Liver (tissue), 9 donors: ENCODE data around the gene SGPL1. TPM values are rescaled to one million over a fixed set of nuclear protein-coding genes. Genes with fewer than 3 reads are reported as not detected.

Experiments used
- DNase-seq: peaks from one replicate; pipeline ENCODE4 v3.0.0-alpha.2; 2017; ENCODE audit warnings: low spot score
- H3K27ac ChIP-seq, 2 donors: one replicate each; pipeline ENCODE4 v1.7.0; 2013; ENCODE audit warnings: inconsistent platforms in 2 of 2, low read length in 2 of 2, control low read depth in 1 of 2, low read depth in 1 of 2, mild to moderate bottlenecking in 1 of 2
- H3K27me3 ChIP-seq, 4 donors: one replicate each; pipeline versions ENCODE4 v1.6.1 to v1.7.0; 2013; ENCODE audit warnings: low read length in 3 of 4, inconsistent platforms in 1 of 4, mild to moderate bottlenecking in 1 of 4, moderate library complexity in 1 of 4; ENCODE audit not compliant: control insufficient read depth in 4 of 4, insufficient read depth in 4 of 4
- H3K36me3 ChIP-seq, 4 donors: one replicate each; pipeline versions ENCODE4 v1.6.1 to v1.7.0; 2013; ENCODE audit warnings: low read length in 3 of 4, mild to moderate bottlenecking in 3 of 4, low read depth in 1 of 4, moderate library complexity in 1 of 4; ENCODE audit not compliant: control insufficient read depth in 4 of 4, insufficient read depth in 3 of 4
- H3K4me1 ChIP-seq, 4 donors: one replicate each; pipeline versions ENCODE4 v1.6.1 to v1.7.0; 2013; ENCODE audit warnings: low read length in 3 of 4, mild to moderate bottlenecking in 3 of 4, moderate library complexity in 1 of 4; ENCODE audit not compliant: control insufficient read depth in 4 of 4, insufficient read depth in 4 of 4
- H3K4me3 ChIP-seq, 3 donors: one replicate each; pipeline versions ENCODE4 v1.6.1 to v1.7.0; 2013; ENCODE audit warnings: low read length in 3 of 3, control low read depth in 1 of 3, low read depth in 1 of 3, mild to moderate bottlenecking in 1 of 3
- H3K9ac ChIP-seq, 2 donors: one replicate each; pipeline ENCODE4 v1.7.0; 2013; ENCODE audit warnings: low read length in 2 of 2, mild to moderate bottlenecking in 2 of 2, moderate library complexity in 2 of 2, control low read depth in 1 of 2, low read depth in 1 of 2
- H3K9me3 ChIP-seq, 4 donors: one replicate each; pipeline versions ENCODE4 v1.6.1 to v1.7.0; 2013; ENCODE audit warnings: low read length in 3 of 4; ENCODE audit not compliant: control insufficient read depth in 4 of 4
- EGR1 ChIP-seq, 2 donors: IDR thresholded peaks; 2 replicates each; pipeline ENCODE4 v1.6.1; 2016 to 2018; ENCODE audit warnings: antibody characterized with exemption in 2 of 2, low read depth in 2 of 2
- HNF4A ChIP-seq, 2 donors: conservative IDR thresholded peaks; 2 replicates each; pipeline ENCODE4 v1.6.1; 2016; ENCODE audit warnings: antibody characterized with exemption in 2 of 2, mild to moderate bottlenecking in 2 of 2
- HNF4G ChIP-seq: IDR thresholded peaks from 2 replicates; pipeline ENCODE4 v1.6.1; 2016; ENCODE audit warnings: antibody characterized with exemption
- JUND ChIP-seq, 2 donors: IDR thresholded peaks; 2 replicates each; pipeline ENCODE4 v1.6.1; 2016; ENCODE audit warnings: antibody characterized with exemption in 2 of 2
- NR2F2 ChIP-seq: IDR thresholded peaks from 2 replicates; pipeline ENCODE4 v1.6.1; 2016; ENCODE audit warnings: antibody characterized with exemption
- RAD21 ChIP-seq, 2 donors: IDR thresholded peaks; 2 replicates each; pipeline ENCODE4 v1.6.1; 2016; ENCODE audit warnings: antibody characterized with exemption in 2 of 2, mild to moderate bottlenecking in 2 of 2
- RXRA ChIP-seq, 2 donors: IDR thresholded peaks; 2 replicates each; pipeline ENCODE4 v1.6.1; 2017 to 2018; ENCODE audit warnings: antibody characterized with exemption in 2 of 2, mild to moderate bottlenecking in 1 of 2
- SP1 ChIP-seq: IDR thresholded peaks from 2 replicates; pipeline ENCODE4 v1.6.1; 2018; ENCODE audit warnings: antibody characterized with exemption, mild to moderate bottlenecking
- TAF1 ChIP-seq: conservative IDR thresholded peaks from 2 replicates; pipeline ENCODE4 v1.6.1; 2016; ENCODE audit warnings: antibody characterized with exemption, mild to moderate bottlenecking
- YY1 ChIP-seq: IDR thresholded peaks from 2 replicates; pipeline ENCODE4 v1.6.1; 2016; ENCODE audit warnings: antibody characterized with exemption, mild to moderate bottlenecking
- WGBS: extraction: QIAGEN DNeasy Blood & Tissue Kit; methylation state at CpG from one replicate; pipeline ENCODE4 v1.1.7; 2013; 5-methylcytosine and 5-hydroxymethylcytosine counted together
- polyA plus RNA-seq, 2 donors: library from polyadenylated mRNA; stranded (reverse) in 1 of 2; unstranded in 1 of 2; fragments of 200-250 nt in 1 of 2; fragments of >200 nt in 1 of 2; fragmentation: Nextera tagmentation in 1 of 2; extraction: Ambion mirVana in 1 of 2; gene quantifications; one replicate each; pipeline versions ENCODE4 v1.2.1 to v1.2.3, GENCODE V29; 2013 to 2015
- total RNA-seq, 2 donors: library from RNA; depleted of rRNA; stranded (reverse); fragments of >200 nt; gene quantifications; one replicate each; pipeline ENCODE4 v1.2.3, GENCODE V29; 2014
- TF ChIP-seq, protein P1 (sequence below): fragments of 150-350 bp; IDR thresholded peaks from 2 replicates; pipeline ENCODE4 v1.5.1; 2017; ENCODE audit warnings: improper control_type of control experiment, low read depth, low read length; ENCODE audit not compliant: missing input control
- TF ChIP-seq, protein P2 (sequence below): IDR thresholded peaks from 2 replicates; pipeline ENCODE4 v1.6.1; 2016; ENCODE audit warnings: antibody characterized with exemption
- TF ChIP-seq, protein P3 (sequence below): IDR thresholded peaks from 2 replicates; pipeline ENCODE4 v1.6.1; 2016; ENCODE audit warnings: antibody characterized with exemption, mild to moderate bottlenecking
- TF ChIP-seq, protein P4 (sequence below): IDR thresholded peaks from 2 replicates; pipeline ENCODE4 v1.6.1; 2016; ENCODE audit warnings: antibody characterized with exemption
- TF ChIP-seq, protein P5 (sequence below): IDR thresholded peaks from 2 replicates; pipeline ENCODE4 v1.6.1; 2016; ENCODE audit warnings: antibody characterized with exemption
- donor health status: healthy.
- donor health status: healthy.
- donor health status: healthy.
- donor health status: healthy.
- donor health status: healthy.

The SGPL1 gene
- total and polyA plus RNA-seq, 4 donors, result 11.8 to 37.1 (median 16.8) TPM

DNA sequence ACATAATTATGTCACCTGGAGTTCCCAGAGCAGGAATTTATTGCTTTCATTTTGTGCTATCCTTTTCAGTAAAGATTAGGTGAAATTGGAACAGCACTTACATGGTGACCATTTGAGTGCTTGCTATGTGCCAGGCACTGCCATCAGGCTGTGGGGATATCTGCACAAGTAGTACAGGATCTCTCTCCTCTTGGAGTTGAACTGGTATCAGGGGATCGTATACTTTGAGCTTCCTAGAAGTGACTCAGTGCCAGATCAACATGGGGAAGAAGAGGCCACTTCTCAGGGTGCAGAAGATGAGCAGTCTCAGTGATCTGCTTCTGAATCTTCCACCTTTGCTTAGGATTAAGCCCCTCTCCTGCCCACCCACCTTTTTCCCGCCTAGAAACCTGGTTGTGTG is 29.5 kb downstream of the SGPL1 start:
- TF ChIP-seq JUND (IDR thresholded peaks at IDR 0.05), result no peak
- TF ChIP-seq RXRA (IDR thresholded peaks at IDR 0.05), result no peak
- TF ChIP-seq RAD21 (IDR thresholded peaks at IDR 0.05), result no peak
- TF ChIP-seq, protein P1, sequence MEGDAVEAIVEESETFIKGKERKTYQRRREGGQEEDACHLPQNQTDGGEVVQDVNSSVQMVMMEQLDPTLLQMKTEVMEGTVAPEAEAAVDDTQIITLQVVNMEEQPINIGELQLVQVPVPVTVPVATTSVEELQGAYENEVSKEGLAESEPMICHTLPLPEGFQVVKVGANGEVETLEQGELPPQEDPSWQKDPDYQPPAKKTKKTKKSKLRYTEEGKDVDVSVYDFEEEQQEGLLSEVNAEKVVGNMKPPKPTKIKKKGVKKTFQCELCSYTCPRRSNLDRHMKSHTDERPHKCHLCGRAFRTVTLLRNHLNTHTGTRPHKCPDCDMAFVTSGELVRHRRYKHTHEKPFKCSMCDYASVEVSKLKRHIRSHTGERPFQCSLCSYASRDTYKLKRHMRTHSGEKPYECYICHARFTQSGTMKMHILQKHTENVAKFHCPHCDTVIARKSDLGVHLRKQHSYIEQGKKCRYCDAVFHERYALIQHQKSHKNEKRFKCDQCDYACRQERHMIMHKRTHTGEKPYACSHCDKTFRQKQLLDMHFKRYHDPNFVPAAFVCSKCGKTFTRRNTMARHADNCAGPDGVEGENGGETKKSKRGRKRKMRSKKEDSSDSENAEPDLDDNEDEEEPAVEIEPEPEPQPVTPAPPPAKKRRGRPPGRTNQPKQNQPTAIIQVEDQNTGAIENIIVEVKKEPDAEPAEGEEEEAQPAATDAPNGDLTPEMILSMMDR, result no peak
- no peak for TF ChIP-seq NR2F2
- TF ChIP-seq, protein P2, sequence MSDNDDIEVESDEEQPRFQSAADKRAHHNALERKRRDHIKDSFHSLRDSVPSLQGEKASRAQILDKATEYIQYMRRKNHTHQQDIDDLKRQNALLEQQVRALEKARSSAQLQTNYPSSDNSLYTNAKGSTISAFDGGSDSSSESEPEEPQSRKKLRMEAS, result no peak
- TF ChIP-seq HNF4G, result no peak
- TF ChIP-seq YY1, result no peak
- TF ChIP-seq, protein P3, sequence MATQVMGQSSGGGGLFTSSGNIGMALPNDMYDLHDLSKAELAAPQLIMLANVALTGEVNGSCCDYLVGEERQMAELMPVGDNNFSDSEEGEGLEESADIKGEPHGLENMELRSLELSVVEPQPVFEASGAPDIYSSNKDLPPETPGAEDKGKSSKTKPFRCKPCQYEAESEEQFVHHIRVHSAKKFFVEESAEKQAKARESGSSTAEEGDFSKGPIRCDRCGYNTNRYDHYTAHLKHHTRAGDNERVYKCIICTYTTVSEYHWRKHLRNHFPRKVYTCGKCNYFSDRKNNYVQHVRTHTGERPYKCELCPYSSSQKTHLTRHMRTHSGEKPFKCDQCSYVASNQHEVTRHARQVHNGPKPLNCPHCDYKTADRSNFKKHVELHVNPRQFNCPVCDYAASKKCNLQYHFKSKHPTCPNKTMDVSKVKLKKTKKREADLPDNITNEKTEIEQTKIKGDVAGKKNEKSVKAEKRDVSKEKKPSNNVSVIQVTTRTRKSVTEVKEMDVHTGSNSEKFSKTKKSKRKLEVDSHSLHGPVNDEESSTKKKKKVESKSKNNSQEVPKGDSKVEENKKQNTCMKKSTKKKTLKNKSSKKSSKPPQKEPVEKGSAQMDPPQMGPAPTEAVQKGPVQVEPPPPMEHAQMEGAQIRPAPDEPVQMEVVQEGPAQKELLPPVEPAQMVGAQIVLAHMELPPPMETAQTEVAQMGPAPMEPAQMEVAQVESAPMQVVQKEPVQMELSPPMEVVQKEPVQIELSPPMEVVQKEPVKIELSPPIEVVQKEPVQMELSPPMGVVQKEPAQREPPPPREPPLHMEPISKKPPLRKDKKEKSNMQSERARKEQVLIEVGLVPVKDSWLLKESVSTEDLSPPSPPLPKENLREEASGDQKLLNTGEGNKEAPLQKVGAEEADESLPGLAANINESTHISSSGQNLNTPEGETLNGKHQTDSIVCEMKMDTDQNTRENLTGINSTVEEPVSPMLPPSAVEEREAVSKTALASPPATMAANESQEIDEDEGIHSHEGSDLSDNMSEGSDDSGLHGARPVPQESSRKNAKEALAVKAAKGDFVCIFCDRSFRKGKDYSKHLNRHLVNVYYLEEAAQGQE, result no peak
- TF ChIP-seq TAF1, result no peak
- TF ChIP-seq HNF4A (conservative IDR thresholded peaks at IDR 0.05), result no peak
- 88% methylated on average over 2 of the region's 2 CpGs for WGBS
- Histone ChIP-seq H3K36me3 (peaks cover 0 to 5% (median 2%) of the 10 kb centered on the region in 4 donors), H3K4me1 (peaks cover 0 to 11% (median 3%) of the 10 kb centered on the region in 4 donors), H3K4me3 (no peak overlapping the region), H3K27me3 (no peaks in the 10 kb centered on the region), H3K27ac (no peak overlapping the region), H3K9ac (no peak overlapping the region), H3K9me3 (no peaks in the 10 kb centered on the region)
- DNase-seq, result no peak

DNA sequence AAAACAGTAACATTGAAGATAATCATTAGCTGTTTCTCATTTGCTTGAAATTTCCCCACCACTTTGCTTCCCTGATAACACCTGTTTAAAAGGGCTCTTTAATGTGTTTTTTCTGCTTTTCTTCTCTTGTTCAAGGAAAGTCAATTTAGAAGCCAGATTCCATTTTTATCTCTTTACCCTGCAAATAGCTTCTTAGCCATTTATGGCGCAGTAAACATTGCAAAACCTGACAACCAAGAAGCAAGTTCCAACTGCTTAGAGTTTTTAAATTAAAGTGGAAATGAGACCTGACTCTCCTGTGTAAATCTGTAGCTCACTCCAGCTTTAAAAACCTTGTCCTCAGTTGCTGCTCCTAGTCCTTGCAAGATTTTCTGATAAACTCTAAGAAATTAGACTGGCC is 30.1 kb downstream of the SGPL1 start:
- H3K36me3 ChIP-seq, result peaks cover 0 to 5% (median 2%) of the 10 kb centered on the region in 4 donors
- no peak overlapping the region for H3K9ac ChIP-seq
- DNase-seq, result no peak
- H3K27me3 ChIP-seq, result no peaks in the 10 kb centered on the region
- 86% methylated on average over 1 of the region's 1 CpG for WGBS
- no peak overlapping the region for H3K4me3 ChIP-seq
- no peaks in the 10 kb centered on the region for H3K9me3 ChIP-seq
- H3K27ac ChIP-seq, result no peak overlapping the region
- peaks cover 0 to 15% (median 6%) of the 10 kb centered on the region in 4 donors for H3K4me1 ChIP-seq
- TF ChIP-seq JUND (IDR thresholded peaks at IDR 0.05) (no peak), EGR1 (IDR thresholded peaks at IDR 0.05; ENCODE audit: low read depth in 2 of 2) (no peak), HNF4A (conservative IDR thresholded peaks at IDR 0.05) (no peak), SP1 (no peak), TAF1 (no peak), YY1 (no peak), NR2F2 (no peak)
- TF ChIP-seq, protein P3, result no peak
- TF ChIP-seq, protein P4, sequence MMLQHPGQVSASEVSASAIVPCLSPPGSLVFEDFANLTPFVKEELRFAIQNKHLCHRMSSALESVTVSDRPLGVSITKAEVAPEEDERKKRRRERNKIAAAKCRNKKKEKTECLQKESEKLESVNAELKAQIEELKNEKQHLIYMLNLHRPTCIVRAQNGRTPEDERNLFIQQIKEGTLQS, result no peak
- TF ChIP-seq, protein P5, sequence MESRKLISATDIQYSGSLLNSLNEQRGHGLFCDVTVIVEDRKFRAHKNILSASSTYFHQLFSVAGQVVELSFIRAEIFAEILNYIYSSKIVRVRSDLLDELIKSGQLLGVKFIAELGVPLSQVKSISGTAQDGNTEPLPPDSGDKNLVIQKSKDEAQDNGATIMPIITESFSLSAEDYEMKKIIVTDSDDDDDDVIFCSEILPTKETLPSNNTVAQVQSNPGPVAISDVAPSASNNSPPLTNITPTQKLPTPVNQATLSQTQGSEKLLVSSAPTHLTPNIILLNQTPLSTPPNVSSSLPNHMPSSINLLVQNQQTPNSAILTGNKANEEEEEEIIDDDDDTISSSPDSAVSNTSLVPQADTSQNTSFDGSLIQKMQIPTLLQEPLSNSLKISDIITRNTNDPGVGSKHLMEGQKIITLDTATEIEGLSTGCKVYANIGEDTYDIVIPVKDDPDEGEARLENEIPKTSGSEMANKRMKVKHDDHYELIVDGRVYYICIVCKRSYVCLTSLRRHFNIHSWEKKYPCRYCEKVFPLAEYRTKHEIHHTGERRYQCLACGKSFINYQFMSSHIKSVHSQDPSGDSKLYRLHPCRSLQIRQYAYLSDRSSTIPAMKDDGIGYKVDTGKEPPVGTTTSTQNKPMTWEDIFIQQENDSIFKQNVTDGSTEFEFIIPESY, result no peak
